Measurements from ENCODE around the gene ABCB1. TPM values are rescaled to one million over a fixed set of nuclear protein-coding genes. Genes with fewer than 3 reads are reported as not detected.

The ABCB1 gene
- total and polyA plus RNA-seq, 2 experiments from 2014 or later, result 0.53 to 0.80 TPM

DNA sequence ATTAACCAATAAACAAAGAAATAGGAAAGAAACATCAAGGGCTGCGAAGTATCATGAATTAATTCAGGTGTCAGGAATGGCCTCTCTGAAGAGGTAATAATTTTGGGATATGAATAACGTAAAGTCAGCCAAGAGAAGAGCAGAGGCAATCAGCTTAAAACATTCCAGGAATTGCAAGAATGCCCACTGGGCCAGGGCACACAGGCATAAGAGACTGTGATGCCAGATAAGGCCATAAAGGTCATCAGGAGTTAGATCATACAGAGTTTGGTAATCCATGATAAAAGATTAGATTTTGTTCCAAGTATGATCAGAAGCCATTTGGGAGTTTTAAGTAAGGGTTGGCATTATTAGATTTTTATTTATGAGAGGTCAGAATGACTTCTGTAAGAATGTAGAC lies 72.0 kb downstream of the ABCB1 start (continued):
- TF ChIP-seq, protein P1, sequence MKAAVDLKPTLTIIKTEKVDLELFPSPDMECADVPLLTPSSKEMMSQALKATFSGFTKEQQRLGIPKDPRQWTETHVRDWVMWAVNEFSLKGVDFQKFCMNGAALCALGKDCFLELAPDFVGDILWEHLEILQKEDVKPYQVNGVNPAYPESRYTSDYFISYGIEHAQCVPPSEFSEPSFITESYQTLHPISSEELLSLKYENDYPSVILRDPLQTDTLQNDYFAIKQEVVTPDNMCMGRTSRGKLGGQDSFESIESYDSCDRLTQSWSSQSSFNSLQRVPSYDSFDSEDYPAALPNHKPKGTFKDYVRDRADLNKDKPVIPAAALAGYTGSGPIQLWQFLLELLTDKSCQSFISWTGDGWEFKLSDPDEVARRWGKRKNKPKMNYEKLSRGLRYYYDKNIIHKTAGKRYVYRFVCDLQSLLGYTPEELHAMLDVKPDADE (IDR thresholded peaks at IDR 0.05), result no peak

DNA sequence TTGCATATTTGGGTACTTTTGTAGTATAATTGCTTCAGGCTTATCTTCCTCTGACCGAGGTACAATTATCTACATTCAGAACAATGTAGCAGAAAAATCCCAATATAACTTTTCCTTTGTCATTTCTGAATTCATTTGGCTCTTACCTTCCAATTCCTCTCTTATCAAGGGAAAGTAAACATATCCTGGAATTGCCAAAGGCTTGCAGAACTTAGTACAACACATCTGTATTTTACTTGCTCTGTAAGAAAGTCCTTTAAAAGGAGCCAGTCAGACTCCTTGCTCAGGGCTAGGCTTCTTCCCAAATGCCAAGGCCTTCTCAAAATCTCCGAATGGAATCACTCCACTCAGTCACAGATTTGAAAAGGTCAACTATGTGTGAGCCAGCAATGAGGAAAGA lies 81.9 kb downstream of the ABCB1 start:
- H3K27ac ChIP-seq (ENCODE audit: low read depth), result no peak overlapping the region
- H3K27me3 Mint-ChIP-seq (ENCODE audit: insufficient read depth, low read depth, poor library complexity), result peaks cover 2% of the 10 kb centered on the region
- H3K4me3 Mint-ChIP-seq, result no peak overlapping the region
- no peaks in the 10 kb centered on the region for H3K27me3 ChIP-seq (ENCODE audit: insufficient read depth)
- no peaks in the 10 kb centered on the region for H3K36me3 Mint-ChIP-seq (ENCODE audit: low read depth)
- no peak for DNase-seq (ENCODE audit: low spot score)
- TF ChIP-seq, protein P2, sequence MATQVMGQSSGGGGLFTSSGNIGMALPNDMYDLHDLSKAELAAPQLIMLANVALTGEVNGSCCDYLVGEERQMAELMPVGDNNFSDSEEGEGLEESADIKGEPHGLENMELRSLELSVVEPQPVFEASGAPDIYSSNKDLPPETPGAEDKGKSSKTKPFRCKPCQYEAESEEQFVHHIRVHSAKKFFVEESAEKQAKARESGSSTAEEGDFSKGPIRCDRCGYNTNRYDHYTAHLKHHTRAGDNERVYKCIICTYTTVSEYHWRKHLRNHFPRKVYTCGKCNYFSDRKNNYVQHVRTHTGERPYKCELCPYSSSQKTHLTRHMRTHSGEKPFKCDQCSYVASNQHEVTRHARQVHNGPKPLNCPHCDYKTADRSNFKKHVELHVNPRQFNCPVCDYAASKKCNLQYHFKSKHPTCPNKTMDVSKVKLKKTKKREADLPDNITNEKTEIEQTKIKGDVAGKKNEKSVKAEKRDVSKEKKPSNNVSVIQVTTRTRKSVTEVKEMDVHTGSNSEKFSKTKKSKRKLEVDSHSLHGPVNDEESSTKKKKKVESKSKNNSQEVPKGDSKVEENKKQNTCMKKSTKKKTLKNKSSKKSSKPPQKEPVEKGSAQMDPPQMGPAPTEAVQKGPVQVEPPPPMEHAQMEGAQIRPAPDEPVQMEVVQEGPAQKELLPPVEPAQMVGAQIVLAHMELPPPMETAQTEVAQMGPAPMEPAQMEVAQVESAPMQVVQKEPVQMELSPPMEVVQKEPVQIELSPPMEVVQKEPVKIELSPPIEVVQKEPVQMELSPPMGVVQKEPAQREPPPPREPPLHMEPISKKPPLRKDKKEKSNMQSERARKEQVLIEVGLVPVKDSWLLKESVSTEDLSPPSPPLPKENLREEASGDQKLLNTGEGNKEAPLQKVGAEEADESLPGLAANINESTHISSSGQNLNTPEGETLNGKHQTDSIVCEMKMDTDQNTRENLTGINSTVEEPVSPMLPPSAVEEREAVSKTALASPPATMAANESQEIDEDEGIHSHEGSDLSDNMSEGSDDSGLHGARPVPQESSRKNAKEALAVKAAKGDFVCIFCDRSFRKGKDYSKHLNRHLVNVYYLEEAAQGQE (IDR thresholded peaks at IDR 0.05; ENCODE audit: unreplicated experiment), result no peak
- no peak for TF ChIP-seq CREB1 (CRISPR knock-in tag; IDR thresholded peaks at IDR 0.05; ENCODE audit: low read depth)
- no peak overlapping the region for H3K4me3 ChIP-seq
- no peak overlapping the region for H2AFZ ChIP-seq
- H3K4me1 ChIP-seq (ENCODE audit: insufficient read depth), result no peaks in the 10 kb centered on the region
- H3K4me1 Mint-ChIP-seq, result peaks cover 6% of the 10 kb centered on the region
- H3F3A ChIP-seq (replicated peaks; ENCODE audit: low read depth), result no peaks in the 10 kb centered on the region
- no peaks in the 10 kb centered on the region for H3K36me3 ChIP-seq (ENCODE audit: insufficient read depth)
- no peak for ATAC-seq
- no peak overlapping the region for H3K4me2 ChIP-seq
- peaks cover 5% of the 10 kb centered on the region; the same call in 1 of the 2 replicates for H3K9me2 ChIP-seq (ENCODE audit: insufficient read depth)
- no peaks in the 10 kb centered on the region for H3K9me3 Mint-ChIP-seq
- no peak overlapping the region for H3K27ac Mint-ChIP-seq
- no peaks in the 10 kb centered on the region for H4K20me1 ChIP-seq (replicated peaks; ENCODE audit: insufficient read depth)
- H3K79me2 ChIP-seq (replicated peaks; ENCODE audit: insufficient read depth), result no peaks in the 10 kb centered on the region

DNA sequence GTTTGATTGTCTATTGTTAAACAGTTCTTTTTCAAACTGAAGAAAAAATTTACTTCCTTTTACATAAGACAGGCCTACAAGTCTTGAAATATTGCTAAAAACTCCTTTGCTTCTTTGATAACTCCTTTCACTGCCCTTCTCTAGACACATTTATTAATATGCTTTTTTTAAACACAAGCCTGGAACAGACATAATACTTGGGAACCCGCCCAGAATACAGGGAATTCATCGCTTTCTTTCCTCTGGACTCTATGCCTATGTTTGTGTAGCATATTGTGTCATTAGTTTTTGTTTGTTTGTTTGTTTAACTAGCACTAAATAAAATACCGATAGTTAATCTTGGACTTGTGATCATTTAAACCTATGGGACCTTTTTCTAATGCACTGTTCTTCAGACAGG lies 82.8 kb downstream of the ABCB1 start:
- Mint-ChIP-seq H3K36me3 (ENCODE audit: low read depth) (no peaks in the 10 kb centered on the region), H3K27ac (no peak overlapping the region)
- H3K4me1 ChIP-seq (ENCODE audit: insufficient read depth), result no peaks in the 10 kb centered on the region

More for the DNA sequence above, 82.8 kb downstream of the ABCB1 start:
- Histone ChIP-seq H2AFZ (no peak overlapping the region), H3K36me3 (ENCODE audit: insufficient read depth) (no peaks in the 10 kb centered on the region), H3K27me3 (ENCODE audit: insufficient read depth) (no peaks in the 10 kb centered on the region), H4K20me1 (replicated peaks; ENCODE audit: insufficient read depth) (no peaks in the 10 kb centered on the region), H3K4me2 (no peak overlapping the region), H3K9me2 (ENCODE audit: insufficient read depth) (peaks cover 5% of the 10 kb centered on the region; the same call in 1 of the 2 replicates), H3K79me2 (replicated peaks; ENCODE audit: insufficient read depth) (no peaks in the 10 kb centered on the region), H3F3A (replicated peaks; ENCODE audit: low read depth) (no peaks in the 10 kb centered on the region), H3K4me3 (no peak overlapping the region), H3K27ac (ENCODE audit: low read depth) (no peak overlapping the region)
- TF ChIP-seq, protein P3, sequence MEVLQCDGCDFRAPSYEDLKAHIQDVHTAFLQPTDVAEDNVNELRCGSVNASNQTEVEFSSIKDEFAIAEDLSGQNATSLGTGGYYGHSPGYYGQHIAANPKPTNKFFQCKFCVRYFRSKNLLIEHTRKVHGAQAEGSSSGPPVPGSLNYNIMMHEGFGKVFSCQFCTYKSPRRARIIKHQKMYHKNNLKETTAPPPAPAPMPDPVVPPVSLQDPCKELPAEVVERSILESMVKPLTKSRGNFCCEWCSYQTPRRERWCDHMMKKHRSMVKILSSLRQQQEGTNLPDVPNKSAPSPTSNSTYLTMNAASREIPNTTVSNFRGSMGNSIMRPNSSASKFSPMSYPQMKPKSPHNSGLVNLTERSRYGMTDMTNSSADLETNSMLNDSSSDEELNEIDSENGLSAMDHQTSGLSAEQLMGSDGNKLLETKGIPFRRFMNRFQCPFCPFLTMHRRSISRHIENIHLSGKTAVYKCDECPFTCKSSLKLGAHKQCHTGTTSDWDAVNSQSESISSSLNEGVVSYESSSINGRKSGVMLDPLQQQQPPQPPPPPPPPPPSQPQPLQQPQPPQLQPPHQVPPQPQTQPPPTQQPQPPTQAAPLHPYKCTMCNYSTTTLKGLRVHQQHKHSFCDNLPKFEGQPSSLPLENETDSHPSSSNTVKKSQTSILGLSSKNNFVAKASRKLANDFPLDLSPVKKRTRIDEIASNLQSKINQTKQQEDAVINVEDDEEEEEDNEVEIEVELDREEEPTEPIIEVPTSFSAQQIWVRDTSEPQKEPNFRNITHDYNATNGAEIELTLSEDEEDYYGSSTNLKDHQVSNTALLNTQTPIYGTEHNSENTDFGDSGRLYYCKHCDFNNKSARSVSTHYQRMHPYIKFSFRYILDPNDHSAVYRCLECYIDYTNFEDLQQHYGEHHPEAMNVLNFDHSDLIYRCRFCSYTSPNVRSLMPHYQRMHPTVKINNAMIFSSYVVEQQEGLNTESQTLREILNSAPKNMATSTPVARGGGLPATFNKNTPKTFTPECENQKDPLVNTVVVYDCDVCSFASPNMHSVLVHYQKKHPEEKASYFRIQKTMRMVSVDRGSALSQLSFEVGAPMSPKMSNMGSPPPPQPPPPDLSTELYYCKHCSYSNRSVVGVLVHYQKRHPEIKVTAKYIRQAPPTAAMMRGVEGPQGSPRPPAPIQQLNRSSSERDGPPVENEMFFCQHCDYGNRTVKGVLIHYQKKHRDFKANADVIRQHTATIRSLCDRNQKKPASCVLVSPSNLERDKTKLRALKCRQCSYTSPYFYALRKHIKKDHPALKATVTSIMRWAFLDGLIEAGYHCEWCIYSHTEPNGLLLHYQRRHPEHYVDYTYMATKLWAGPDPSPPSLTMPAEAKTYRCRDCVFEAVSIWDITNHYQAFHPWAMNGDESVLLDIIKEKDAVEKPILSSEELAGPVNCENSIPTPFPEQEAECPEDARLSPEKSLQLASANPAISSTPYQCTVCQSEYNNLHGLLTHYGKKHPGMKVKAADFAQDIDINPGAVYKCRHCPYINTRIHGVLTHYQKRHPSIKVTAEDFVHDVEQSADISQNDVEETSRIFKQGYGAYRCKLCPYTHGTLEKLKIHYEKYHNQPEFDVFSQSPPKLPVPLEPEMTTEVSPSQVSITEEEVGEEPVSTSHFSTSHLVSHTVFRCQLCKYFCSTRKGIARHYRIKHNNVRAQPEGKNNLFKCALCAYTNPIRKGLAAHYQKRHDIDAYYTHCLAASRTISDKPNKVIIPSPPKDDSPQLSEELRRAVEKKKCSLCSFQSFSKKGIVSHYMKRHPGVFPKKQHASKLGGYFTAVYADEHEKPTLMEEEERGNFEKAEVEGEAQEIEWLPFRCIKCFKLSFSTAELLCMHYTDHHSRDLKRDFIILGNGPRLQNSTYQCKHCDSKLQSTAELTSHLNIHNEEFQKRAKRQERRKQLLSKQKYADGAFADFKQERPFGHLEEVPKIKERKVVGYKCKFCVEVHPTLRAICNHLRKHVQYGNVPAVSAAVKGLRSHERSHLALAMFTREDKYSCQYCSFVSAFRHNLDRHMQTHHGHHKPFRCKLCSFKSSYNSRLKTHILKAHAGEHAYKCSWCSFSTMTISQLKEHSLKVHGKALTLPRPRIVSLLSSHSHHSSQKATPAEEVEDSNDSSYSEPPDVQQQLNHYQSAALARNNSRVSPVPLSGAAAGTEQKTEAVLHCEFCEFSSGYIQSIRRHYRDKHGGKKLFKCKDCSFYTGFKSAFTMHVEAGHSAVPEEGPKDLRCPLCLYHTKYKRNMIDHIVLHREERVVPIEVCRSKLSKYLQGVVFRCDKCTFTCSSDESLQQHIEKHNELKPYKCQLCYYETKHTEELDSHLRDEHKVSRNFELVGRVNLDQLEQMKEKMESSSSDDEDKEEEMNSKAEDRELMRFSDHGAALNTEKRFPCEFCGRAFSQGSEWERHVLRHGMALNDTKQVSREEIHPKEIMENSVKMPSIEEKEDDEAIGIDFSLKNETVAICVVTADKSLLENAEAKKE (CRISPR knock-in tag; IDR thresholded peaks at IDR 0.05), result no peak
- no peak for TF ChIP-seq ZNF114 (CRISPR knock-in tag; IDR thresholded peaks at IDR 0.05)
- Mint-ChIP-seq H3K4me1 (peaks cover 6% of the 10 kb centered on the region), H3K9me3 (no peaks in the 10 kb centered on the region), H3K27me3 (ENCODE audit: insufficient read depth, low read depth, poor library complexity) (peaks cover 2% of the 10 kb centered on the region), H3K4me3 (no peak overlapping the region)
- DNase-seq (ENCODE audit: low spot score), result no peak
- ATAC-seq, result no peak

Measured in GM23338 (cell line).